ENCODE results near the gene RHOU.
"Not testable (repeated sequence)": the region's sequence is repeated elsewhere in the genome, so short reads cannot be mapped to it uniquely, and the experiment has no call there.

The RHOU gene

GRCh38 chr1:228734881-228735801, at the start of gene RHOU:
Gene RHOU (plus strand): TSS chr1:228735479. CDS start chr1:228735743, 264 bp downstream.
- H3K27ac ChIP-seq = peak within 1 kb of the TSS; percentile 90
- TF ChIP-seq, protein P1, sequence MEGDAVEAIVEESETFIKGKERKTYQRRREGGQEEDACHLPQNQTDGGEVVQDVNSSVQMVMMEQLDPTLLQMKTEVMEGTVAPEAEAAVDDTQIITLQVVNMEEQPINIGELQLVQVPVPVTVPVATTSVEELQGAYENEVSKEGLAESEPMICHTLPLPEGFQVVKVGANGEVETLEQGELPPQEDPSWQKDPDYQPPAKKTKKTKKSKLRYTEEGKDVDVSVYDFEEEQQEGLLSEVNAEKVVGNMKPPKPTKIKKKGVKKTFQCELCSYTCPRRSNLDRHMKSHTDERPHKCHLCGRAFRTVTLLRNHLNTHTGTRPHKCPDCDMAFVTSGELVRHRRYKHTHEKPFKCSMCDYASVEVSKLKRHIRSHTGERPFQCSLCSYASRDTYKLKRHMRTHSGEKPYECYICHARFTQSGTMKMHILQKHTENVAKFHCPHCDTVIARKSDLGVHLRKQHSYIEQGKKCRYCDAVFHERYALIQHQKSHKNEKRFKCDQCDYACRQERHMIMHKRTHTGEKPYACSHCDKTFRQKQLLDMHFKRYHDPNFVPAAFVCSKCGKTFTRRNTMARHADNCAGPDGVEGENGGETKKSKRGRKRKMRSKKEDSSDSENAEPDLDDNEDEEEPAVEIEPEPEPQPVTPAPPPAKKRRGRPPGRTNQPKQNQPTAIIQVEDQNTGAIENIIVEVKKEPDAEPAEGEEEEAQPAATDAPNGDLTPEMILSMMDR (conservative IDR thresholded peaks at IDR 0.05) = peak; percentile 93

DNA sequence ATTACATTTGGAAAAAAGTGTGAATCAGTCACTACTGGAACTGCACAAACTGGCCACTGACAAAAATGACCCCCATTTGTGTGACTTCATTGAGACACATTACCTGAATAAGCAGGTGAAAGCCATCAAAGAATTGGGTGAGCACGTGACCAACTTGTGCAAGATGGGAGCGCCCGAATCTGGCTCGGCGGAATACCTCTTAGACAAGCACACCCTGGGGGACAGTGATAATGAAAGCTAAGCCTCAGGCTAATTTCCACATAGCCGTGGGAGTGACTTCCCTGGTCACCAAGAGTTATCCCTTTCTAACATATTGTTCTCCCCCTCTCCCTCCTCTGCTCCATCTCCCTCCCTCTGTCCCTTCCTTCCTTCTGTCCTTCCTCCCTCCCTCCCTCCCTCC, 47.7 kb upstream of the RHOU start:
- no peak overlapping the region for H3K27ac ChIP-seq
- TF ChIP-seq, protein P1 (conservative IDR thresholded peaks at IDR 0.05) = no peak

- no peak overlapping the region for H3K27ac ChIP-seq
- TF ChIP-seq, protein P1 (conservative IDR thresholded peaks at IDR 0.05) = no peak
Measured at GRCh38 chr1:228689255-228689654, 46.0 kb upstream of the RHOU start.

GRCh38 chr1:228691211-228691610, 44.1 kb upstream of the RHOU start:
- H3K27ac ChIP-seq = peak overlapping the region; percentile 45
- TF ChIP-seq, protein P1 (conservative IDR thresholded peaks at IDR 0.05) = no peak

GRCh38 chr1:228691926-228692325, 43.4 kb upstream of the RHOU start:
- peak overlapping the region; percentile 45 for H3K27ac ChIP-seq
- TF ChIP-seq, protein P1 (conservative IDR thresholded peaks at IDR 0.05) = peak; percentile 74

GRCh38 chr1:228694447-228694846, 40.8 kb upstream of the RHOU start:
- not testable (repeated sequence) for H3K27ac ChIP-seq

DNA sequence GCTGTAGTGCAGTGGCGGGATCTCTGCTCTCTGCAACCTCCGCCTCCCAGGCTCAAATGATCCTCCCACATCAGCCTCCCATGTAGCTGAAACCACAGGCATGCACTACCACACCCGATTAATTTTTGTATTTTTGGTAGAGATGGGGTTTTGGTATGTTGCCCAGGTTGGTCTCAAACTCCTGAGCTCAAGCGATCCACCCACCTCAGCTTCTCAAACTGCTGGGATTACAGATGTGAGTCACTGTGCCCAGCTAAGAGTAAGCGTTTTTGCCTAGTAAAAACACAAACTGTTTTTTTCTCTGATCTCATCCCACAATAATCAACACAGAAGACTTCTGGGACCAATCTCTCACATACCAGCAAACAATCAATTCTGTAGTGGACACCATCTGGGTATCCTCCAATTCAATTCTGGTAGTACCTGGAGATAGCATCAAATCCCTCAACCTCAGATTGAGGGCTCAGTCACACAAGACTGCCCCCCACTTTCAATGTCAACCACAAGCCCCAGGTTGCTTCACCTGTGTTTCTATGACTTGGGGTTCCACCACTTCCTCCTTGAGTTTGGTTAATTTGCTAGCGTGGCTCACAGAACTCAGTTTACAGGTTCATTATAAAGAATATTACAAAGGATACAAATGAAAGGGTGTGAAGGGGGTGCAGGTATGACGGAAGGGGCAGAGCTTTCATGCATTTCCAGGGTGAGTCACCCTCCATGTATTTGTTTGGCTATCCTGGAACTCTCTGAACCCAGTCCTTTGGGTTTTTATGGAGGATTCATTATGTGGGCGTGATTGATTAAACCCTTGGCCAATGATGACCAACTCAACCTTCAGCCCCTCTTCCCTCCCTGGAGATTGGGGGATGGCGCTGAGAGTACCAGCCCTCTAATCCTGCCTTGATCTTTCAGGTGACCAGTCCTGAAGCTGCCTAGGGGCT, 40.0 kb upstream of the RHOU start:
- no peak overlapping the region for H3K27ac ChIP-seq
- TF ChIP-seq, protein P1 (conservative IDR thresholded peaks at IDR 0.05) = no peak
